ACC112 (cell line): ENCODE data around the gene CDH4.

Source experiments
- H2AFZ ChIP-seq: fragments of 200-600 bp; sonication (generic); one replicate; pipeline ENCODE4 v1.6.0; 2017; ENCODE audit warnings: antibody characterized with exemption, low read length; ENCODE audit not compliant: unreplicated experiment
- H3K27ac ChIP-seq: fragments of 200-600 bp; sonication (generic); 2 replicates; pipeline ENCODE4 v1.5.1; 2014; ENCODE audit warnings: low read depth, mild to moderate bottlenecking, antibody characterized with exemption, low read length, moderate library complexity
- H3K27me3 ChIP-seq: fragments of 200-600 bp; sonication (generic); 2 replicates; pipeline ENCODE4 v1.6.1; 2014; ENCODE audit warnings: mild to moderate bottlenecking, antibody characterized with exemption, low read length, moderate library complexity, mixed read lengths; ENCODE audit not compliant: insufficient read depth
- H3K36me3 ChIP-seq: fragments of 200-600 bp; sonication (generic); 2 replicates; pipeline ENCODE4 v1.6.1; 2016; ENCODE audit warnings: mild to moderate bottlenecking, antibody characterized with exemption, low read length, moderate library complexity, mixed read lengths; ENCODE audit not compliant: insufficient read depth
- H3K4me1 ChIP-seq: fragments of 200-600 bp; sonication (generic); one replicate; pipeline ENCODE4 v1.6.1; 2016; ENCODE audit warnings: low read length, mixed read lengths; ENCODE audit not compliant: insufficient read depth, unreplicated experiment, control insufficient read depth
- H3K4me3 ChIP-seq: fragments of 200-600 bp; sonication (generic); 2 replicates; pipeline ENCODE4 v1.5.1; 2014; ENCODE audit warnings: mild to moderate bottlenecking, low read depth, low read length
- H3K79me2 ChIP-seq: fragments of 200-600 bp; sonication (generic); one replicate; pipeline ENCODE4 v1.6.0; 2016; ENCODE audit warnings: low read length; ENCODE audit not compliant: control insufficient read depth, unreplicated experiment, insufficient read depth

CDH4 gene

DNA sequence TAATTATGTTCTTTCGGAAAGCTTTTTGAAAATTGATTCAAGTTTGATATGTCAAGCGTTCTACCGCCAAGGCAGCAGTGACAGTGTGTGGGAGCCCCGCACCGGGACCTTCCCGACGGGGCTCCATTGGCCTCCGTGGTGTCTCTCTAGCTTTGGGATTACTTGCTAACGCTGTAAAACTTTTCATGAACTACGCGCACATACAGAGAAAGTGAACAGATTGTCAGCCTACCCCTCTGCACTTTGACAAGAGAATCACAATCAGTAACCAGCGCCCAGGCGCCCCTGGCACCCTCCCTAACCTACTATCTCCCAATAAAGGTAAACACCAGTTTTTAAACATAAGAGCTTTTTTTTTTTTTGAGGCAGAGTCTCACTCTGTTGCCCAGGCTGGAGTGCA, 274.8 kb downstream of the CDH4 start:
- Histone ChIP-seq H3K4me3 (no peak overlapping the region), H3K27me3 (no peaks in the 10 kb centered on the region), H3K79me2 (no peaks in the 10 kb centered on the region), H3K36me3 (no peaks in the 10 kb centered on the region), H2AFZ (no peak overlapping the region), H3K4me1 (no peaks in the 10 kb centered on the region), H3K27ac (no peak overlapping the region)

DNA sequence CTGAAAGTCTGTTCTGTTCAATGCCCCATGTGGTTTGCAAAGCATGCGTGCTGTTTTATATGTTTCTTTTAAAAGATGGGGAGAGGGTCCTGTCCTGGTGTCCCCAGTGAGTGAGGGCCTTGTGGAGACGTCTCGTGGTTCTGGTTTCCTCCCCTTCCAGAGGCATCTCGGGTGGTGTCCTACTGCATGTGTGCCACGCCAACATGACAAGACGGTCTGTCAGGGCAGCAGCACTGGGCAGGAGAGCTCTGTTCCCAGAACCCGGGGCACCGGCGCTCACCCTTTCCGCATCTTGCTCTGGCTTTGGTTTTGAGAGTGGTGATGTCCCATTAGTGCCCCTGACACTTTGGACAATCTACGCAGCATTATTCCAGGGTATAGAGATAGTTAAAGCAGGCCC, 275.6 kb downstream of the CDH4 start:
- Histone ChIP-seq H3K79me2 (no peaks in the 10 kb centered on the region), H3K4me1 (no peaks in the 10 kb centered on the region), H2AFZ (no peak overlapping the region), H3K36me3 (no peaks in the 10 kb centered on the region), H3K27me3 (no peaks in the 10 kb centered on the region), H3K27ac (no peak overlapping the region), H3K4me3 (no peak overlapping the region)

DNA sequence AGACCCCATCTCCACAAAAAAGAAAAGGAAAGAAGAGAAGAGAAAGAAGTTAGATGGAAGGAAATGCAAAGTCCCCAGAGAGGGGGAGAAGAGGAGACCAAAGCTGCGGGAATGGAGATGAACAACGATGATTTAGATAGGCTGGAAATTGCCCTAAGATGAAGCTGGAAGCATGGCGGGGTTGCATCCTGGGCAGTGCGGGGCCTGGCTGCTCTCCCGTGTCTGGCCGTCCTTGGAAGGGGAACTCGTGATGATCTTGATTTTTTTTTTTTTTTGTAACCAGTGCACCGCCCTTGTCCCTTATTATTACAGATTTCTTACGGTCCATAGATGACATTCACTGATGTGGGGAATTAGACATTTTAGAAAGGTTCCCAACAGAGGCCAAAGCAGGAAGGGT, 276.5 kb downstream of the CDH4 start:
- Histone ChIP-seq H3K27me3 (no peaks in the 10 kb centered on the region), H3K4me1 (no peaks in the 10 kb centered on the region), H3K79me2 (no peaks in the 10 kb centered on the region), H3K27ac (no peak overlapping the region), H3K4me3 (no peak overlapping the region), H2AFZ (no peak overlapping the region), H3K36me3 (no peaks in the 10 kb centered on the region)

GRCh38 chr20:61529354-61529753, 277.3 kb downstream of the CDH4 start:
- no peaks in the 10 kb centered on the region for H3K79me2 ChIP-seq
- H3K27me3 ChIP-seq: no peaks in the 10 kb centered on the region

DNA sequence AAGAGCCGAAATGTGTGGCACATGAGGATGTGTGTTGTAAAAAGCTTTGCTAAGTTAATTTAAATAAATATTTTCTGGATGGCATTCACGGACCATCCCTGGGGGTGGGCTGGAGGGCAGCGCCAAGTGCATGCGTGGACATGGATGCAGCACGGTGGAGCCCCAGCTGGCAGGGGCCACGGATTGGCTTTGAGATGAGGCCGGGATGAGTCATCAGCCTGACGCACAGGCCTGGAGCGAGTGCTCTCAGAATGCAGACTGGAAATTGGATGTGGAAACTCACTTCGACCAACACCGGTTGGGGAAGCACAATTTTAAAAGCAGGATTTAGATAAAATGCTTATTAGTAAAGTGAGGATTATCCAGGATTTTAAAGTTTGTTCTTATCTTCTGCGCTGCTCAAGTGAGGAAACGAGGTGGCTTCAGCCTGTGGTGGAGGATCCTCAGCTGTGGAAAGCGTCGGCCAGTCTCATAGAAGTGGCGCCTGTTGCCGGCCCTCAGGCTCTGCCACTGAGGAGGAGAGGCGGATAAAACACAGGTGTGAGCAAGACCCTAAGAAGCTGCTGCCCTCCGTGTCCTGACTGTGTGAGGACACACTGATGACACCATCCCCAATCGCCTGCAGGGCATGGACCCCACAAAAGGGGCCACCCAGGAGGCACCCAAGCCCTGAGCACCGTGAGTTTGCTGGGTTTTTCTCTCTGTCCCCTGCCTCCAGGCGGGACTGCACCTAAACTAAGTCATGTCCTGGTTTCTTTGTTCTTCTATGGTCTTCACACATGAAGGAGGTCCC, 279.7 kb downstream of the CDH4 start:
- Histone ChIP-seq H2AFZ (no peak overlapping the region), H3K36me3 (no peaks in the 10 kb centered on the region), H3K79me2 (no peaks in the 10 kb centered on the region), H3K27ac (no peak overlapping the region), H3K4me1 (no peaks in the 10 kb centered on the region), H3K27me3 (no peaks in the 10 kb centered on the region), H3K4me3 (no peak overlapping the region)

More at GRCh38 chr20:61529354-61529753, 277.3 kb downstream of the CDH4 start:
- Histone ChIP-seq H3K36me3 (no peaks in the 10 kb centered on the region), H2AFZ (no peak overlapping the region), H3K4me3 (no peak overlapping the region), H3K27ac (no peak overlapping the region), H3K4me1 (no peaks in the 10 kb centered on the region)

- Histone ChIP-seq H3K27ac (no peak overlapping the region), H3K27me3 (no peaks in the 10 kb centered on the region), H2AFZ (no peak overlapping the region), H3K4me3 (no peak overlapping the region), H3K36me3 (no peaks in the 10 kb centered on the region), H3K79me2 (no peaks in the 10 kb centered on the region), H3K4me1 (no peaks in the 10 kb centered on the region)
Observed at GRCh38 chr20:61532736-61533135, 280.7 kb downstream of the CDH4 start.

DNA sequence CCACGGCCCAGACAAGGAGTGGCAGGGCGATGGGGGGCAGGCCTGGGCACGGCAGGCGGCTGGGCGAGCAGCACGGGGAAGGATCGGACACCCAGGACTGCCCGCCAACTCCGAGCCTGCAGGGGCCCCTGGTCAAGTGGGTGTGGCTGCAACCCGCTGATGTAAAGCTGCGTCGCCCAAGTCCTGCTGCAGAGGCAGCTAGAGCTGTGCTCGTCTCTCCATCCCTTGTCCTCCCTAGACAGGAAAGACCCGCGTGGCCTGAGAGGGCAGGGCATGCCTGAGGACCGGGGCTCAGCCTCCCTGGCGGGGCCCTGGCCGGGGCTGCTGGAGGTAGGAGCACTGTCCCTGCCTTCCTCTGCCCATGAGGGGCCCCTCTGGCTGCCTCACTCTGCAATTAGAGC, 281.2 kb downstream of the CDH4 start:
- Histone ChIP-seq H2AFZ (no peak overlapping the region), H3K4me1 (no peaks in the 10 kb centered on the region), H3K79me2 (no peaks in the 10 kb centered on the region), H3K27me3 (no peaks in the 10 kb centered on the region), H3K27ac (no peak overlapping the region), H3K4me3 (no peak overlapping the region), H3K36me3 (no peaks in the 10 kb centered on the region)

GRCh38 chr20:61534346-61534745, 282.3 kb downstream of the CDH4 start:
- H3K79me2 ChIP-seq: no peaks in the 10 kb centered on the region
- no peaks in the 10 kb centered on the region for H3K27me3 ChIP-seq
- no peaks in the 10 kb centered on the region for H3K36me3 ChIP-seq

DNA sequence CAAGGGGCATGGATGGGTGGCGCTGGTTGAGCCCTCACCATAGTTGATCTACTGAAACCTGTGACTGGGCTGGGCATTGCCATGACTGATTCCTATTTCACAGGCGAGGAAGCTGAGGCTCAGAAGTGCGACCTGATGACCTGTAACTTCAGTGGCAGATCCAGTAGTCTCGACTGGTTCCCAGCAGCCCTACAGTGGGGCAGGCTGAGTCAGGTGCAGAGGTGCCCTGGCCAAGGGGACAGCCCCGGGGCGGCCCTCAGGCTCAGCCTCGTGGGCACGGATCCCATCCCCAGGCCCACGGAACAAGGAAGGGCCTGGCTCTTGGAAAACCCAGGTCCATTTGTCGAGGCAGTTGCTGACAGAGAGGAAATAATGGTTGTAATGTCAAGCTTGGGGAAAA, 283.0 kb downstream of the CDH4 start:
- Histone ChIP-seq H3K27me3 (no peaks in the 10 kb centered on the region), H3K27ac (no peak overlapping the region), H3K79me2 (no peaks in the 10 kb centered on the region), H2AFZ (no peak overlapping the region), H3K4me3 (no peak overlapping the region), H3K4me1 (no peaks in the 10 kb centered on the region), H3K36me3 (no peaks in the 10 kb centered on the region)

More at GRCh38 chr20:61534346-61534745, 282.3 kb downstream of the CDH4 start:
- no peak overlapping the region for H2AFZ ChIP-seq
- H3K4me3 ChIP-seq: no peak overlapping the region
- no peaks in the 10 kb centered on the region for H3K4me1 ChIP-seq
- H3K27ac ChIP-seq: no peak overlapping the region

- no peak overlapping the region for H2AFZ ChIP-seq
- H3K4me1 ChIP-seq: no peaks in the 10 kb centered on the region
- no peak overlapping the region for H3K27ac ChIP-seq
- no peaks in the 10 kb centered on the region for H3K79me2 ChIP-seq
- H3K36me3 ChIP-seq: no peaks in the 10 kb centered on the region
- no peak overlapping the region for H3K4me3 ChIP-seq
- no peaks in the 10 kb centered on the region for H3K27me3 ChIP-seq
Observed at GRCh38 chr20:61535536-61535935, 283.5 kb downstream of the CDH4 start.

- Histone ChIP-seq H3K27me3 (no peaks in the 10 kb centered on the region), H3K4me1 (no peaks in the 10 kb centered on the region)
Observed at GRCh38 chr20:61535956-61536355, 283.9 kb downstream of the CDH4 start.

More at GRCh38 chr20:61535956-61536355, 283.9 kb downstream of the CDH4 start:
- Histone ChIP-seq H3K79me2 (no peaks in the 10 kb centered on the region), H3K36me3 (no peaks in the 10 kb centered on the region), H3K27ac (no peak overlapping the region), H2AFZ (no peak overlapping the region), H3K4me3 (no peak overlapping the region)
